ENCODE results near the gene DSP. TPM values are rescaled to one million over a fixed set of nuclear protein-coding genes. Genes with fewer than 3 reads are reported as not detected.

The DSP gene
- total RNA-seq, 2 experiments from 2014 or later = 0.02 to 0.04 TPM

DNA sequence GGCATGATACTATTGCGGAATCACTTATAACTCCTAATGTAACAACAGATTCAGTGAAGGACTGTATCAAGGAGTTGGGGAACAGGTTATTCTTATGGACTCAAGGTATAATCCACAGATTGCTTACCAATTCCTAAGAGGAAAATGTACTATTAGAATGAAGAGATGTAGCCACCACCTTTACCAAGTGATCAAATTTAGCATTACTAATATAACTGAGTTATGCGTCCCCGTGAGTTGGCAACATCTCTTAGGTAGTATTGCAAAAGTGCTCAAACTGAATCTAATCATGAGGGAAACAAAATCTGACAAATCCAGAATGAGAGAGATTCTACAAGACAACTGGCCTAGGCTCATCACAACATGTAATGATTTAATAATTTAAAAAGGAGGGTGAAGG lies 47.8 kb downstream of the DSP start:
- ChIA-PET CTCF (no interaction called here), POLR2A (interaction anchor here (0.6 to 1.2 kb wide), 3 partner anchors 39 to 327 kb away, joined by 3 to 9 read pairs (median 4); partner anchors contain the start of genes CAGE1 and RIOK1)

DNA sequence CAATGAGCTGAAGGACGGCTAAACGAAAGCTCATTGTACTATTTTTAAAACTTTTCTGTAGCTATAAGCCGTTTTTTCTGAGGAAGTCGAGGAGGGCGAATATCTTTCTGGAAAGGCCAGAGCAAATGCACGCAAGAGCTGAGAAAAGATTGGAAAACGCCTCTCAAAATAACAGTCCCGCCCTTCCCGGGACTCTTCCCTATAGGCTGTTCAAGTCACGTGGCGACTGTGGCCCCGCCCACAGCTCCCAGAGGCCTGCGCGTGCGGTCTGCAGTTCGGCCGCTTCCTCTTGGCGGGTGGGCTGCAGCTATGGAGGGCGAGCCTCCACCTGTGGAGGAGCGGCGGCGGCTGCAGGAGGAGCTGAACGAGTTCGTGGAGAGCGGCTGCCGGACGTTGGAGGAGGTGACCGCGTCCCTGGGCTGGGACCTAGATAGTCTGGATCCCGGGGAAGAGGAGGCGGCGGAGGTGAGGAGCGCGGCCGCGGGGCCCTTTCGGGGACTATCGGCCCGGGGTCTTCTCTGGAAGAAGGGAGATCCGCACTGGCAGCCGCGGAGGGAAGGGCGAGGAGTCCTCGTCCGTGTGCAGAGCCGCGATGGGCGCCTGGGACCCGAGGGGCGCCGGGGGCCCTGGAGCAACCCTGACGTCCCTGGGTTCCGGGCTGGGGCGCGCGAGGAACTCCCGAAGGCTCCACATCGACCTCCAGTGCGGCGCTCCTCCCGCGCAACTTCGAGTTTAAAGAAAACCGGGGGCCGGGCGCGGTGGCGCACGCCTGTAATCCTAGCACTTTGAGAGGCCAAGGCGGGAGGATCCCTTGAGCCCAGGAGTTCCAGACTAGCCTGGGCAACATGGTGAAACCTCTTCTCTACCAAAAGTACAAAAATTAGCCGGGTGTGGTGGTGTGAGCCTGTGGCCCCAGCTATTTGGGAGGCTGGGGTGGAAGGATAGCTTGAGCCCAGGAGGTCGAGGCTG lies 48.8 kb downstream of the DSP start, which contains the start of gene SNRNP48:
SNRNP48 (plus strand) TSS at position 250 of the 969 bp plus-strand sequence; CDS start at position 310, 60 bp downstream.
- ChIA-PET POLR2A (interaction anchor here (0.6 to 1.2 kb wide), 4 partner anchors 40 to 328 kb away, joined by 3 to 9 read pairs (median 4); partner anchors contain the start of genes CAGE1 and RIOK1), CTCF (no interaction called here)

GRCh38 chr6:7590918-7591302 lies 49.4 kb downstream of the DSP start:
- CTCF ChIA-PET = no interaction called here
- POLR2A ChIA-PET = interaction anchor here (0.6 kb wide), 1 partner anchor 102 kb away, joined by 3 read pairs; no protein-coding TSS in a partner anchor

DNA sequence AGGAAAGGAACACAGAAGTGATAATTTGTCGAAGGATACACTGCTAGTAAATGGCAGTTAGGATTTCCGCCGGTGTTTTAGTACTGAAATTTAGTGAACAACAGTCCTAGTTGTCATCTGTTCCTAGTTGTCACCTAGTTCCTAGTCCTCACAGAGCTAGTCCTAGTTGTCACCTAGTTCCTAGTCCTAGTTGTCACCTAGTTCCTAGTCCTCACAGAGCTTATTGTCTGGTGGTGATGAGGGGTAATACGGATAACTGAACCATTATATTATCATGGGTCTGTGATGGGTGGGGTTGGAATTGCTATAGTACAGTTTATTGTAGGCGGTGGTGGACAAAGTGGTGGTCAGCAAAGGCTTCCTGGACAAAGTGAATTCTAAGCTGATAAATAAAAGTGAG lies 50.3 kb downstream of the DSP start:
- CTCF ChIA-PET = no interaction called here
- POLR2A ChIA-PET = no interaction called here

GRCh38 chr6:7593229-7593628 lies 51.8 kb downstream of the DSP start:
- CTCF ChIA-PET = no interaction called here
- POLR2A ChIA-PET = no interaction called here

DNA sequence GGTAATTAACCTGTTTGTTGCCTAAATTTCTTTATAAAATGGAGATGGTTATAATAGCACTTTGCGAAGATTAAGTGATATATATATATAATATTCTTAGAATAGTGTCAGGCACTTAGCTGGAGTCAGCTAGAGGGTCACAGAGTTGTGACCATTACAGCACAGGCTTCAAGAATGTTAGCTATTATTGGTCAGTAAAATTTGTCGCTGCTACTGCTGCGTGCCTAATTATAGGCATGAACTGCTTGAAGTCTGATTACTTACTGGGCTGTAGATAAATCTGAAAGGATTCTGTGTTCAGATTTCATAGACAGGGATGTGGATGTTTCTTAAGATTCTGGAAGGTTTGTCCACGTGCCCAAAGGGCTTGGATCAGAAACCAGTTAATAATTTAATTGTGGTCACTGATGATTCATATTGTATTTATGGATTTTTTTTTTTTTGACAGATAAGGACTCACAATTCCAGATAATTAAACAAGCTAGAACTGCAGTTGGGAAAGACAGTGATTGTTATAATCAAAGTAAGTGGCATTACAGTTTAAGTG lies 53.2 kb downstream of the DSP start:
- CTCF ChIA-PET = no interaction called here
- POLR2A ChIA-PET = no interaction called here

GRCh38 chr6:7604003-7604402 lies 62.5 kb downstream of the DSP start:
- ChIA-PET POLR2A (interaction anchor here (1.0 kb wide), 1 partner anchor 215 kb away, joined by 3 read pairs; the partner anchor contains the start of genes CAGE1 and RIOK1), CTCF (interaction anchor here (1.2 kb wide), 1 partner anchor 12 kb away, joined by 3 read pairs; no protein-coding TSS in a partner anchor)

DNA sequence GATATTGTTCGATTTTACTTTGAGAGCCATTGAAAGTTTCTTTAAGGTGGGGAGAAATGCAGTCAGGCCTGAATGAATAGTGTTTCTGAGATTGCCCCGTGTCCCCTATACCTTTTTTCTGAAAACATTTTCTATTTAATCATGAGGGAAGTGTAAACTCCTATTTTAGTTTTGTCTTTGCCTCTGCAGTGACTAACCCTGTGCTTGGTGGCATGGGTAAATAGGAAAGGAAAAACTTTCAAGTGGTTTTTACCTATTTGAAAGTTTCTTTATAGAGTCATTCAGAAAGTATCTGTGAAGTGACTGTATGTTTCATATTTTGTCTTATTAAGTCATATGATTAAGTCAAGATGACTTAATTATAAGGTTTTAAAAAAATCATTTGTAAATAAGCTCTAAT lies 63.0 kb downstream of the DSP start:
- ChIA-PET CTCF (interaction anchor here (1.2 kb wide), 1 partner anchor 11 kb away, joined by 3 read pairs; no protein-coding TSS in a partner anchor), POLR2A (interaction anchor here (1.0 kb wide), 1 partner anchor 215 kb away, joined by 3 read pairs; the partner anchor contains the start of genes CAGE1 and RIOK1)

DNA sequence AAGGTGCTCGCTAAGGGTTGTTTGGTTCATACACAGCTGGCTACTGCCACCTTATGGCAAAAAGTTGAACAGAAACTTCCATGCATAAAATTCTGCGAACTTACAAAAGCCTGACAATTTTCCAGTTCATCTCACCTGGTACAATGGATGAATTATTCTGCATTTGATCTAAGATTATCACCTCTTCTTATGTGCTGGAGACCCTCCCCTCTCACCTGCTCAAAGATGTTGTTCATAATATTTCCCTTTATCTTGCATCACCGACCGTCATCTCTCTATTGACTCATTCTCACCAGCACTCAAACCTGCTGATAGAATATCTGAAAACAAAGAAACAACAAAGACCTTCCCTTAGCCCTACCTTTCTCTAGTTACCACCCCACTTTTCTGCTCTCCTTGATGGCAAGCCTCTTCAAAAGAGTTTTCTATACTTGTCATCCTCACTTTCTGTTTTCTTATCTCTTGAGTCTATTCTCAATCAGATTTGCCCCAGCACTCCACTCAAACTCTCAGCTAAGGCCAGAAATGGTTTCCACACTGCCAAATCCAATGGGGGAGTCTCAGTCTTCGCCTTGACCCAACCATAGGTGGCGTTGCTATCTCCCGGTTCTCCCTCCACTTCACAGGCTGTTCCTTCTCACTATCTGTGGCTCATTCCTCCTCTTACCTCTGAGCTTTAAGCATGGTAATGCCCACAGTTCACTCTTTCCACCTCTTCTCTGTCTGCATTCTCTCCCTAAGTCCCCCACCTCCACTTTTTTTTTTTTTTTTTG lies 74.3 kb downstream of the DSP start:
- ChIA-PET CTCF (interaction anchor here (0.6 to 4.1 kb wide), 3 partner anchors 12 to 340 kb away, joined by 3 to 25 read pairs (median 3); no protein-coding TSS in a partner anchor), POLR2A (interaction anchor here (0.7 kb wide), 1 partner anchor 294 kb away, joined by 7 read pairs; no protein-coding TSS in a partner anchor)

GRCh38 chr6:7617801-7618764 lies 76.6 kb downstream of the DSP start:
- POLR2A ChIA-PET = interaction anchor here (0.8 kb wide), 1 partner anchor 12 kb away, joined by 3 read pairs; no protein-coding TSS in a partner anchor
- CTCF ChIA-PET = interaction anchor here (0.7 to 4.1 kb wide), 2 partner anchors 268 to 342 kb away, joined by 3 to 25 read pairs; no protein-coding TSS in a partner anchor

DNA sequence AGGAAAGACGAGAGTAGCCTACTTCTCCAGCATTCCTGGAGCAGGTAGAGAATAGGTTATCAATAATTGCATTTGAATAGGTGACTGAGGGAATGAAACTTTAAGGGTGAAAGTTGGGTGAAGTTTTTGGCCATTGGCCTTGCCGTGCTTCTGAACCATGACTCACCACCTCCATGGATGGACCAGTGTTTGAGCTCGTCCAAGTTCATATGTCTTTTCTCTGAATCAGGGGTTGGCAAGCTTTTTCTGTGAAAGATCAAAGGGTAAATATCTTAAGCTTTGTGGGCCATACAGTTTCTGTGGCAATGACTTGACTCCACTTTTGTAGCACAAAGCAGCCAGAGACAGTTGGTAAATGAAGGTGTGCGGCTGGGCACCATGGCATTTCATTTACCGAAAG lies 80.3 kb downstream of the DSP start:
- ChIA-PET CTCF (no interaction called here), POLR2A (no interaction called here)

GRCh38 chr6:7624796-7625710 lies 83.6 kb downstream of the DSP start:
- POLR2A ChIA-PET = no interaction called here
- CTCF ChIA-PET = no interaction called here

DNA sequence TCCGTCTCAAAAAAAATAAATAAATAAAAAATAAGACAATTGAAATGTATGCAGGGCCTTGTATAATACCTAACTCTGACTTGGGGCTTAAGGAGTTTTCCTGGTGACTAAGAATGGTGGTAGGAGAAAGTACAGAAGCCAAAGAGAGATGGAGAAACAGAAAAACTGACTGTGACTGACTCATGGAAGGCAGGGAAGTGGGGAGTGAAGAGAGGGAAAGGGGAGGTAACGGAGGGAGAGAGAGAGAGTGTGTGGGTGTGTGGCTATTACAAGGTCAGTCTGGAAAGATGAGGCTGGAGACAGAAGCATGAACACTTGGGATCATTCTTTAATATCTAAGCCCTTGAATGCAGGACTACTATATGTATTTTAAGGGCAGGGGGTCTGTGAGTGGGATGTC lies 87.0 kb downstream of the DSP start:
- POLR2A ChIA-PET = no interaction called here
- CTCF ChIA-PET = no interaction called here

GRCh38 chr6:7628909-7629308 lies 87.4 kb downstream of the DSP start:
- ChIA-PET CTCF (no interaction called here), POLR2A (no interaction called here)

GRCh38 chr6:7629321-7629720 lies 87.8 kb downstream of the DSP start:
- POLR2A ChIA-PET = interaction anchor here (1.0 kb wide), 1 partner anchor 11 kb away, joined by 3 read pairs; no protein-coding TSS in a partner anchor
- CTCF ChIA-PET = no interaction called here

- POLR2A ChIA-PET = no interaction called here
- CTCF ChIA-PET = no interaction called here
These were observed 89.3 kb downstream of the DSP start for GRCh38 chr6:7630792-7631191.

GRCh38 chr6:7631466-7631865 lies 90.0 kb downstream of the DSP start:
- ChIA-PET POLR2A (no interaction called here), CTCF (no interaction called here)
